ENCODE data around the gene SGK2.
A peak's percentile ranks its signal among the peaks of the same experiment; 100 is the strongest.

SGK2 gene

DNA sequence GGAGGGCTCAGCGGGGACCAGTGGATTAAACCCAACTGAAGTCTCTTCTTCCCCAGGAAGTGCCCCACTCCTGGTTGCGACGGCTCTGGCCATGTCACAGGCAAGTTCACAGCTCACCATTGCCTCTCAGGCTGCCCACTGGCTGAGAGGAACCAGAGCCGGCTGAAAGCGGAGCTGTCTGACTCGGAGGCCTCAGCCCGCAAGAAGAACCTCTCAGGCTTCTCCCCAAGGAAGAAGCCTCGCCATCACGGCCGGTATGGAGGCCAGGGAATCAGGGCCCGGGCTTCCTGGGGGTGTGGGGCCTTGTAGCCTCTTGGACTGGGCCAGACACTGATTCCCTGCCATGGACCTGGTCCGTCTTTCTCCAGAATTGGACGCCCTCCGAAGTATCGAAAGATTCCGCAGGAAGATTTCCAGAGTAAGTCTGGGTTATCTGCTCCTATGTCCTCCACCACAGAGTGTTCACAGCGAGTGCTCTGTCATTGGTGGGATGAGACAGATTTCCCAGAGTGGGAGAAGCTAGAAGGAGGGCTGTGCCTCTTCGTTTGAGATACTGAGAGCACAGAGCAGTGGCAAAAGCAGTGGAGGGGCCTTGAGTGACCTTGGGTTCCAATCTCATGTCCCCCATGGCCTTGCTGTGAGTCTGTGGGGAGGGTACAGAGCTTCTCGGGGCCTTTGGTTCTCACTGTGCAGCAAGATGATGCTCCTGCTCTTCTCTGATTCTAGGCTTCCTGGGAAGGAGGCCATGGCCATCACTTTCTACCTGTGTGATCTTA is 22.6 kb upstream of the SGK2 start:
- H2AFZ ChIP-seq (ENCODE audit: low read length), result no peak overlapping the region
- no peaks in the 10 kb centered on the region for H3F3A ChIP-seq (ENCODE audit: insufficient read depth, low read length)
- H4K20me1 ChIP-seq (ENCODE audit: insufficient read depth, low read length), result no peaks in the 10 kb centered on the region
- no peaks in the 10 kb centered on the region for H3K27me3 ChIP-seq (replicated peaks; ENCODE audit: insufficient read depth, low read length)
- no peaks in the 10 kb centered on the region for H3K36me3 ChIP-seq (replicated peaks; ENCODE audit: insufficient read depth, low read length)
- H3K9me3 ChIP-seq (replicated peaks; ENCODE audit: insufficient read depth, low read length), result no peaks in the 10 kb centered on the region
- no peak for DNase-seq
- no peak overlapping the region for H3K27ac ChIP-seq (ENCODE audit: low read length)
- TF ChIP-seq CTCF (IDR thresholded peaks at IDR 0.05; ENCODE audit: low read length), result no peak
- no peak for TF ChIP-seq EZH2 (optimal IDR thresholded peaks at IDR 0.05; ENCODE audit: low read depth, low read length)
- TF ChIP-seq EZH2phosphoT487 (IDR thresholded peaks at IDR 0.05; ENCODE audit: low read length), result no peak
- no peak overlapping the region for H3K9ac ChIP-seq (ENCODE audit: low read length)
- H3K79me2 ChIP-seq (ENCODE audit: low read length), result no peaks in the 10 kb centered on the region
- H3K9me2 ChIP-seq (replicated peaks; ENCODE audit: insufficient read depth, low read length), result no peaks in the 10 kb centered on the region
- no peak overlapping the region for H3K4me3 ChIP-seq (ENCODE audit: low read length)
- no peak overlapping the region for H3K4me2 ChIP-seq (ENCODE audit: low read depth, low read length)
- peaks cover 8% of the 10 kb centered on the region; the same call in 1 of the 2 replicates for H3K4me1 ChIP-seq (ENCODE audit: low read length)

GRCh38 chr20:43536817-43537440 is 21.9 kb upstream of the SGK2 start:
- Histone ChIP-seq H3F3A (ENCODE audit: insufficient read depth, low read length) (no peaks in the 10 kb centered on the region), H3K9me3 (replicated peaks; ENCODE audit: insufficient read depth, low read length) (no peaks in the 10 kb centered on the region), H3K4me1 (ENCODE audit: low read length) (peaks cover 8% of the 10 kb centered on the region; the same call in 1 of the 2 replicates), H4K20me1 (ENCODE audit: insufficient read depth, low read length) (no peaks in the 10 kb centered on the region), H3K36me3 (replicated peaks; ENCODE audit: insufficient read depth, low read length) (no peaks in the 10 kb centered on the region), H3K27ac (ENCODE audit: low read length) (no peak overlapping the region), H2AFZ (ENCODE audit: low read length) (no peak overlapping the region), H3K9me2 (replicated peaks; ENCODE audit: insufficient read depth, low read length) (no peaks in the 10 kb centered on the region), H3K4me3 (ENCODE audit: low read length) (no peak overlapping the region), H3K4me2 (ENCODE audit: low read depth, low read length) (no peak overlapping the region), H3K27me3 (replicated peaks; ENCODE audit: insufficient read depth, low read length) (no peaks in the 10 kb centered on the region), H3K79me2 (ENCODE audit: low read length) (no peaks in the 10 kb centered on the region), H3K9ac (ENCODE audit: low read length) (no peak overlapping the region)
- TF ChIP-seq EZH2phosphoT487 (IDR thresholded peaks at IDR 0.05; ENCODE audit: low read length) (no peak), EZH2 (optimal IDR thresholded peaks at IDR 0.05; ENCODE audit: low read depth, low read length) (no peak), CTCF (IDR thresholded peaks at IDR 0.05; ENCODE audit: low read length) (no peak)
- no peak for DNase-seq

DNA sequence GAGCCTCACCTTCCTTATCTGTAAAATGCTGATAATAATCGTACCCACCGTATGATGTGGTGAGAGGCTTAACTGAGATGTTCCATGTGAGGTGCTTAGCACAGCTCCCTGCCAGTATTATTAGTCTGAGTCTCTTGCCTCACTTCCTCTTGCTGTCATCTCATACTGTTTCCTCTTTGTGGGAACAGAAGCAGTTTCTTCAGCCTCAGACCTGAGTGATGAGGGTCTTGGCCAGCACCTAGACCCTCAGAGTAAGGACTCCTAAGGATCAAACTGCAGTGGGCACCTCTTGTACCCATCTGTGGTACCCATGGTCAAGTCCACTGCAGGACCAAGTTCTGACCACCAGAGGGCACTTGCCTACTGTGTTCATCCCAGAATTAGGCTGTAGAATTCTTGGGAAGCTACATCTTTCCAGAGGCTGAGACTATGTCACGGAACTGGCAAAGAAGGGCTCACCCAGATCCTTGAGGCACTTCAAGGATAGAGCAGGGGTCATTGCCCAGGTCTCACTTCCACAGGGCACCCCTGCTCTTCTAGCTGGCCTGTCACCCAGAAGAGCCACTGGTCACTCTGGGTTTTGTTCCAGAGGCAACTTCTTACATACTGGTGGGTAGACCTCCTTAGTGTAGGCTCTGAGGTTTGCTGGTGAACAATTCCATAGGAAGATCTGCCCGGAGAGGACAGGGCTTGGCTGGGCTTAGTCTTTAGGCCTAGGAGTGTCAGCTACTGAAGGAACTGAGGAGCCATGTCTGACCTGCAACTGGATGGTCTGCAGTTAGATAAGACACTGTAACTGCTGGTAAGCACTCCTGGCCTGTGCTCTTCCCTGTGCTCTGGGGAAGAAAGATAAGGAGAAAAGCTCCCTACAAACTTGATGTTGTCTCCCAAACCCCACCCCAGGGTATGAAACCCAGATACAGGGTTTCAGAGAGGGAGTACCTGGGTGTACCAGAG is 20.6 kb upstream of the SGK2 start:
- DNase-seq, result peak; percentile 45
- no peaks in the 10 kb centered on the region for H3K27me3 ChIP-seq (replicated peaks; ENCODE audit: insufficient read depth, low read length)
- H3K4me3 ChIP-seq (ENCODE audit: low read length), result no peak overlapping the region
- peaks cover 8% of the 10 kb centered on the region; the same call in 1 of the 2 replicates for H3K4me1 ChIP-seq (ENCODE audit: low read length)
- no peak overlapping the region for H3K27ac ChIP-seq (ENCODE audit: low read length)
- no peaks in the 10 kb centered on the region for H4K20me1 ChIP-seq (ENCODE audit: insufficient read depth, low read length)
- no peaks in the 10 kb centered on the region for H3F3A ChIP-seq (ENCODE audit: insufficient read depth, low read length)
- no peaks in the 10 kb centered on the region for H3K9me2 ChIP-seq (replicated peaks; ENCODE audit: insufficient read depth, low read length)
- H3K36me3 ChIP-seq (replicated peaks; ENCODE audit: insufficient read depth, low read length), result no peaks in the 10 kb centered on the region
- no peaks in the 10 kb centered on the region for H3K9me3 ChIP-seq (replicated peaks; ENCODE audit: insufficient read depth, low read length)
- no peaks in the 10 kb centered on the region for H3K79me2 ChIP-seq (ENCODE audit: low read length)
- TF ChIP-seq CTCF (IDR thresholded peaks at IDR 0.05; ENCODE audit: low read length) (peak; percentile 96), EZH2 (optimal IDR thresholded peaks at IDR 0.05; ENCODE audit: low read depth, low read length) (no peak)
- no peak overlapping the region for H2AFZ ChIP-seq (ENCODE audit: low read length)
- H3K4me2 ChIP-seq (ENCODE audit: low read depth, low read length), result no peak overlapping the region
- H3K9ac ChIP-seq (ENCODE audit: low read length), result no peak overlapping the region

All from MM.1S (cell line).